CD4-positive, alpha-beta T cell treated with Interleukin-21 for 1 hour (primary cell): ENCODE results near the gene CHSY3.

ENCODE experiments used
- DNase-seq: peaks from one replicate; pipeline ENCODE4 v3.0.0-alpha.2; 2020

Gene CHSY3

DNA sequence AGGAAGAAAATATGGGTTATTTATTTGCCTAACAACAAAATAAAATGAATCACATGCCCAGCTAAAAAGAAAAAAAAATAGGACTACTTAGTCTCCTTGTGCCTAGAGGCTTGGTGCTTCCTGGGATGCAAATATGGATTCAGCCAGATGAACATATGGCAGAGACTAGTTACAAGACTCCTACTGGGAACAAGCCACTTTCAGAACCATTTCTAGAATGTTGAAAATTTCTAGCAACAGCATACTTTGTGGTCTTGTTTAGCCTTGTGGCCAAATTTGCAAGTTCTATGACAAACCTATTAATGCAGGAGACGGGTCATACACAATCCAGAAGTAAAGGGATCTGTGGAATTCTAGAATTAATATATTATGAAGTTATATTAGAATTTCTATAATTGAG is 198.7 kb downstream of the CHSY3 start:
- DNase-seq = no peak

DNA sequence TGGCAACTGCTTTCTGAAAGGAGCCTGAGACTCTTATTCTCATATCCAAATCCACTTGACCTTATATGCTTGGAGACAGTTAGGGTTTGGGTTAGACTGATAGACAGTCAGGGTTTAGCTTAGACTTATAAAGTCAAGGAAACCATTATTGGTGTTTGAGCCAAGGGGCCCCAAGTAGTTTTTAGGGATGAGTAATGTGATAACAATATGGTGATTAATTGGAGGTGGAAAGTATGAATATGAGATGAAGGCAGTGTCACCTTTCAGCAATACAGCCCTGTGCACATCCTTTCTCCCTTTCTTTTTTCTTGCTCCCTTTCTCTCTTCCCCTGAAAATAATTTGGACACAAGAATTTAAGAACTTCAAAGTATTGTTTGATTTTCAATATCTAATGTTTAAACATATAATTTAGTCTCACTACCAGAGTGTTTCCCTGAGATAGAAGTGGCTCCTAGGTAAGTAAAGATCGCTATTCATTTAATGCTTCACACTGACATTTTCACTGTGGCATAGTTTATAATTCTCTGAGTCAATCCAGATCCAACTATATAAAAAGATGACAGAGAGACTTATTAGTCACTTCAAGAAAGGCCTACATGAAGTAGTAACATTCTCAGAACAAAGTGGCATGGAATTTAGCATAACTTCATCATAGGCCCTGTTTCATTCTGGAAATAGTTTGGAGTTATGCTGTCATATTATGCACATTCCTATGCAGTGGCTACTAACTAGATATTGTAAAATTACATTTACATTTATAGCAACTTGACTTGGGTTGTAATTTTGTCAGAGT is 200.8 kb downstream of the CHSY3 start:
- no peak for DNase-seq

DNA sequence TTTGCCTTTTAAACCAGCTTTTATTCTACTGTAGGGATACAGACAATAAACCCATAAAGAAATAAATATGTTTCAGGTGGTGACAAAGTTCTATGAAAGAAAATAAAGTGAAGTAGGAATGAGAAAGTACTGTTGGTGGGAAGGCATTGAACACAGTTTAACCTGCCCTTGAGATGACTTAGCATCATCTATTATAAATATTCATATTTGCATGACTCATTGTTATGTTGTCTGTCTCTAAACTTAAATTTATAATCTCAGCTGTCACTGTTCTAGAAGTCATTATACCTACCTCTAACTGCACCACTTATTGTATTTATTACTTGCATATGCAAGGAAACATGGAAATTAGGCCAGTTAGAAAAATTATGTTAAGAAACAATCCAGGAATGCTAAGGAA is 202.2 kb downstream of the CHSY3 start:
- DNase-seq = no peak

DNA sequence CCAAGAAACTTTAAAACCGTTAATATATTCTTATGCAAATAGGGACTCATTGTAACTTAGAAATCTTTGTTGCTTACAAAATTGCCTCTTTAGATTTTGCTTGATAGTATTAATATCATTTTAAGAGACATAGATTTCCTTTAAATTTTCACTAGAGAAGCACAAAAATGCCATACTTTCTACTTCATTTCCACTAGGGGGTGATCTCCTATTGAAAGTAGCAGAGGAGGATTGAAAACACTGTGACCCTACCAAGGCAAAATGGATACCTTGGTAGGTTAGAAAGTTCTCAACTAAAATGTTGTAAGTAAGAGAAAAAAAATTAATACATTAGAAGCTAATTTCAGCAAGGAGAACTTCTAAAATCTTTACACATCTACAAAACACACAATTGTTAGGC is 204.9 kb downstream of the CHSY3 start:
- DNase-seq = peak; percentile 10

DNA sequence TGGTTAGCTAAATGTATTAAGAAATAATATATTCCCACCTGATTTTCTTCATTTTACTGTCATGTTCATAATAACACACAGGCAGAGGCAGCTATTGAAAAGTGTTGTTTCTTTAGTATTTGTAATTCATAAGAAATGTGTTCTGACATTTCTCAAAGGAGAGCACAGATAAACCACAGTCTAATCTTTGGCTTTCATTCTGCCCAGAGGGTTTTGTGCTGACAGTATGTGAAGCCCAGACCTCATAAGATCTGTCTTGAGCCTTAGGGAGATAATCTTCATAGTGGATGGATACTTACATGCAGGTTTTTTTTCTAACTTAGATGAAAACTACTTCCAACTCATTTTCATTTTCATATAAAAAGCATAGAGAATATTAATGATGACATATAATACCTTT is 206.1 kb downstream of the CHSY3 start:
- no peak for DNase-seq

DNA sequence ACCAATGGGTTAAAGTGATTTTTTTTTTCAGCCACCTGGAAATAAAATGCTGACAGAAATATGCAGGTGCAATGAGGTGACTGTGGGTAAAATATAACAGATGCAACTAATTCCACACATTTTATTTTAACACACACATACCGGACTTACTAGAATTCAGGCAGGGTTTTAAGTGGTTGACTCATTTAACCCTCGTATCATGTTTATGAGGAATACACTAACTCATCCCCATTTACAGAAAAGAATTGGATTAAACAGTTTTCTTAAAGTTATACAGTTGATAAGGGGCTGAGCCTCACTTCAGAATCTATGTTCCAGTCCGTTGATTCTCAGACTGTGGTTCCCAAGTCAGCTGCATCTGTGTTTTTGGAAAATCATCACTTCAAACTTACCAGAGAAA is 207.5 kb downstream of the CHSY3 start:
- no peak for DNase-seq

DNA sequence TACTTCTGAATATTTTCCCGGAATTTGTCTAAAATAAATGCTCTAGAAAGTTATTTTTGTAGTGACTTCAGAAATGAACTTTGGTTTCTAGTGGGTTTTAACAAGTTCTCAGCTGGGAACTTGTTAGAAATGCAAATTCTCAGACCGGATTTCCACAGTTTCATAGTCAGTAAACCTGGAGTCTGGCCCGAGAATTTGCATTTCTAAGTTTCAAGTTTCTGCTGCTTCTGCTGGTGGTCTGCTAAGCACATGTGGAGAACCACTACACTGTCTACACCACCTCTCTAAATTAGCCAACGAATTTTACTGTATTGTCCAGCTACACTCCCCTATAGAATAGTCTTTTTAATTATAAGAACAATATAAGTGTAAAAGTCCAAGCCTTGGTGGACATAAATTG is 208.0 kb downstream of the CHSY3 start:
- no peak for DNase-seq

DNA sequence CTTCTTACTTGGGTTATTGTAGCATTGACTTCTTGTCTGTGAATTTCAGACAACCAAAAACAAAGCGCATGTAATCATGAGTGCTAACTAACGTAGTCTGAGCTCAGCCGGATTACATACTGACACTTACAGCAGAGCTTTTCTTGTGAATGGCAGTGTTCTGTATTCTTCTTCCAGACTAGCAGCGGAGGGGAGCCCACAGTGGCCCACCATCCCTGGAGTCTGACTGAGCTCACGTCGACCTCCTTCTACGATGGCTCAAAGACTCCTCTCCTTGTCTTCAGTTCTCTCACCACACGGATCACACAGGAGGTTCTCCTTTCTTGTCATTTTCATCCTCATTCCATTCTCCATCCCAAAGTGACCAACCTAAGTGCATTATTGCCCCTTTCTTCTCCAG is 211.4 kb downstream of the CHSY3 start:
- no peak for DNase-seq

DNA sequence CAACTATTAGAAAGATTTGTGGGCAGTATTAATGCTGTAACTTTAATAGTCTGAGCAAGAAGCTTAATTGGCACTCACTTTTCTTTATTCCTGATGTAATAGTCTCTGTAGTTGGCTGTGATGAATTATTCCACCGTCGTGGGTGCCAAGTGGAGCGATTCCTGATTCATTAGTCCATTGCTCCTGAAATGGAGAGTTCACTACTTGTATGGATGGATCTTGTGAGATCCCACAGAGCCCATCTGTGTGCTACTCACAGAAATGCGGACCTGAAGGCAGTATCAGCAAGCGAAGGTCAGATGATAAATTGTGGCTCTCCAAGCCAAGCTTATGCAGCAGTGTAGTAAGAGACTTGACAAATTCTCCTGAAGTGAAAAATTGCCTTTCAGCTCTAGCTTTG is 212.2 kb downstream of the CHSY3 start:
- no peak for DNase-seq

DNA sequence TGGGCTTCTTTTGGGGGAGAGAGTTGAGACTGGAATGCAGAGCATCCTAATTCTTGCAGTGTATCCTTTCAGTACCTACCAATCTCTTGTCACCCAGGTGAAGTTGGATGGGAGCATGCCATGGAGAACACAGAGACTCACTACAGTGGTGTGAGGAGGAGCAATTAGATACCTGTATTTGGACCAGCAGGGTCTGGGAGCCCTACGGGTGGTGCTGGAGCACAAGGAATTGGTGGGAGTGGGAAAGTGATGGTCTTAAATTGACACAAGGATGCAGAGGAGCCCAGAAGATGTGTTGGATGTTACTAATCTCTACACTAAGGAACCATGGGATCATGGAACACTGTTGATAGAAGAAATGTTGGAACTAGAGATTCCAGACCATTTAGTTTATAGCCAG is 212.7 kb downstream of the CHSY3 start:
- no peak for DNase-seq

DNA sequence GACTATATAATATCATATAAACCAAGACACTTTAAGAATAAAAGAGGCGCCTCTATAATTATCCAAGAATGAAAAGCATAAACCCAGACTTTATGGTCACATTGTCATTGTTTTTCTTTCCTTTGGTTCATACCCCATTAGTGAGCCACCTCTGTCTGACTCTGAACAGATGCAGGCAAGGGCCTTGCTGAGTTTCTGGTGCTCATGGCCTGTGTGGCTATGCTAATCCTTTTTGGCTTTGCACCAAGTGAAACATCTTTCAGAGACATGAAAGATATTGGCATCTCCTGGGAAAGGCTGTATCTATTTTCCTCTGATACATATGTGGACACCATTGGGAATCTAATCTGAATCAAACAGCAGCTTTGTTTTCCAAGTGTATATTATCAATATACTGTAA is 222.5 kb downstream of the CHSY3 start:
- DNase-seq = no peak

DNA sequence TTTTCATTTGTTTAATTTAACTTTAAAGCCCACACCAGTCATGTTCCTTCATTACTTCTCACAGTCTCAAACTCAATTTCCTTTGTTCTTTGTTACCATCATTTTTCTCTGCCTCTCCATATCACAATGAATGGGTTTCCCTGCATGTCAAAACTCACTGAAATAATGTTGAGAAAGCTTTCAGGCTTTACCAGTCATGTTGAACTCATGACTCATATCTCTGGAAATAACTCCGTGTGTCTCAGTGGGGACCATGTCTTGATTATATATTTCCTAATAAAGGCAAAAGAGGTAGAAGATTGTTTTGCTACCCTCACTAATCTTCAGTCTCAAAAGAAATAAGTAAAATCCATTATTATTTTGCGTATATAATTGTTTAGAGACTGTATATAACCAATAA is 231.2 kb downstream of the CHSY3 start:
- no peak for DNase-seq

DNA sequence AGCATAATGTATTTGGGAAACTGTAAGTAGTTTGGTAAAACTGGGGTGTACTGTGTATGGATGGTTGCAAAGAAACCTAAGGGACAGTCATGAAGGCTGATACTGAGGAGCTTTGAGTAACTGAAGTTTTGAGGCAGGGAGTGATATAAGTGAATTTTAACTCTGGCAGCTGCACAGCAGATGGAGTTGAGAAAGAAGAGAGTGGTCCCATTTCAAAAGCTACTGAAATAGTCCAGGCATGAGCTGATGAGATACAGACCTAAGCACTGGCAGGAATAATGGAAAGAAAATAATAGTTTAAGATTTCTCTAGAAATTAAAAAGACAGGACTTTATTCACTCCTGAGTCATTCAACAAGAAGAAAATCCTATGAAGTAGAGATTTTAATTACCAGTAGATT is 232.0 kb downstream of the CHSY3 start:
- no peak for DNase-seq

DNA sequence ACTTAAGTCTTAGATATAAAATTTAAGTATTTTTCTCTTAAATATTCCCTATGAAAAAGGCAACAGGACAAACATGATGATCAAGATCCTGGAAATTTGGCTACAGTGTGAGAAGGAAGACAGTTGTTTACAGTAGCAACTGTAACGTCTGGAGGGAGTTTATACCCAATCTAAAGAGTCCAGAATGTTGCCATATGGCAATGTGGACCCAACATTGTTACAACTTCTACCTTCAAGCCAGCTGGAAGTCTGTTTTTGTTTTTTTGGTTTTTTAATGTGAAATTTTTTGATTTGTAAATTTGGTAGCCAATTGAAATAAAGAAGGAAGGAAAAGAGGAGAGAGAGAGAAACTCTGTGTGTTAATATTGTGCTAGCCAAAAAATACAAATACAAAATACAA is 233.4 kb downstream of the CHSY3 start:
- no peak for DNase-seq

DNA sequence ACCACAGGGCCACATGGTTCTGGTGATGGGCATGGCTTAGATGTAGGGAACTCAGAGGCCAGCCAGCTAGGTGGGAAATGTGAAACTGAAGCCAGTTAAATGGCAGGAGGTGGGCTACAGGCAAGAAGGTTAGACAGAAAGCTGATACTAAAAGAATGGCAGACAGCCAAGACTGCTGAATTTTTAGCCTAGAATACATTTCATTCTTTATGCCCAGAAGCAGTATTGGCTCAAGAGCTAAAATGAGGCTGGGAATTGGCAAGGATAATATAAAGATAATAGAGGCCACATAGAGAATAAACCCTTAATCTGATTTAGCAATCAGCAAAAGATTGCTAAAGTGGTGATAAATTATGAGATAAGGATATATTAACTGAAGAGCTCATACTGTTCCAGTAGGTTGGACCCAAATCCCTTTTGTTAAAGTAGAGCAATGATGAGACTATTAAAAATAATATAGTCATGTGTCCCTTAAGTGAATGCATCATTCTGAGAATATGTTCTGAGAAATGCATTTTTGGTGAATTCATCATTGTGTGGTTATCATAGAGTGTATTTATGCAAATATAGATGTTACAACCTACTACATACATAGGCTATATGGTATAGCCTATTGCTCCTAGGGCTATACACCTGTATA is 234.3 kb downstream of the CHSY3 start:
- no peak for DNase-seq

DNA sequence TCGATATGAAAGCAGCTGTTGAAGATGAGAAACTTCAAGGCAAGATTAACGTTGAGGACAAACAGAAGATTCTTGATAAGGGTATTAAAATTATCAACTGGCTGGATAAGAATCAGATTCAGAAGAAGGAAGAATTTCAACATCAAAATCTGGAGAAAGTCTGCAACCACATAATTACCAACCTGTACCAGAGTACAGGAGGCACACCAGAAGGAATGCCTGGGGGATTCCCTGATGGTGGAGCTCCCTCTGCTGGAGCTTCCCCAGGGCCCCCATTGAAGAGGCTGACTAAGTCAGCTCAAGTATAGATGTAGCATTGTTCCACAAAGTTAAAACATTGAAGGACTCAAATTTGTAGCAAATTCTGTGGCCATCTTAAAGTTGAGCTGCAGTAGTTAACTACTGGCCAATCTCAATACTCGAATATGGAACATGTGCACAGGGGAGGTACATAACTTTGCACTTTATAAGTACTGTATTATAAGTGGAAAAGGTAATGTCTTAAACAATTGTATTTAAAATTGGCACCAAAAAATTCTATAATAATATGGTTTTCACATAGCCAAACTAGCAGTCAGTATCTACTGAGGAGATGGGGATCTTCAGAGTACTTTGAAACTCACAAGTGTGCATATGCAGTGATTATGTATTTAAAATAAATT is 237.5 kb downstream of the CHSY3 start:
- DNase-seq = no peak

DNA sequence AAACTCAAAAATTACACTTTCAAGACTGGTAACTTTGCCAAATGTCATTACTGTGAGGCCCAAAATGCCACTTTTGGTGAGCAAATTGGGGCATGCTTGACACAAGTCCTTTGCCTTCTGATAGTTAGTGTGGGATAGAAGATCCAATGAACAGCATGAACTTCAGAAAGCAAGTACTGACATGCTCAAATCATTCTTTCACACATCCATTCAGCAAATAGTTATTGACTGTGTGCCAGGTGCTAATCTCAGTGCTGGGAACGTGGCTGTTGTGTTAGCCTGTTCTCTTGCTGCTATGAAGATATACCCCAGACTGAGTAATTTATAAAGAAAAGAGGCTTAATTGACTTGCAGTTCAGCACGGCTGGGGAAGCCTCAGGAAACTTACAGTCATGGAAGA is 247.0 kb downstream of the CHSY3 start:
- no peak for DNase-seq

DNA sequence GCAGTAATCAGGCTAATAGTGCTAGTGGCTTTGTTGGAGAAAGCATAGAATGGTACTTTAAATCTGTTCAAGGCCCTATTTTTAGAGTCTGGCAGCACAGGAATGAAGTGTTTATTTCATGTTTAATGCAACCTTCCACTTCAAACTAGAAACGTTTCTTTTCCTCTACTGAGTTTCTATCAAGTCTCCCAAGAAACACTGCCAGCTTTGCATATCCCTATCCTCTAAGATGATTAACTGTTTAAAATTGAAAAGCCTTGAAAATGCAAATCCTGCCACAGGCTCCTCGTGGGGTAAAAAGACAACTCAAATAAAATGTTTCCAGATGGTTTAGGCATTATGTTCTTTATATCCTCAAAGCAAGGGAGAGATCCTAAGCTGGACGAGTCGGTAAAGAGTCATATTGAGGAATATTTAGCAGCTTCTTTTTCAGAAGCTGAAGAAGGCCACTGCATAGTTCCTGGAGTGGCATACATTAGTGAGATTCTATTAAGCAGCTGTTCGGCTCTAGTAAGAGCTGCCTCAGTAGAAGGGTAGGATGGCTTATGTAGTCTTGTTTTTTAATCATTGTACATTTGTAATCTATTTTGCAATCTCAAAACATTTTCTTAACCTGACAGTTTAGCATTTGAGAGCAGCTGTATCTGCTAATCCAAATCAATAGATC is 251.2 kb downstream of the CHSY3 start:
- no peak for DNase-seq

DNA sequence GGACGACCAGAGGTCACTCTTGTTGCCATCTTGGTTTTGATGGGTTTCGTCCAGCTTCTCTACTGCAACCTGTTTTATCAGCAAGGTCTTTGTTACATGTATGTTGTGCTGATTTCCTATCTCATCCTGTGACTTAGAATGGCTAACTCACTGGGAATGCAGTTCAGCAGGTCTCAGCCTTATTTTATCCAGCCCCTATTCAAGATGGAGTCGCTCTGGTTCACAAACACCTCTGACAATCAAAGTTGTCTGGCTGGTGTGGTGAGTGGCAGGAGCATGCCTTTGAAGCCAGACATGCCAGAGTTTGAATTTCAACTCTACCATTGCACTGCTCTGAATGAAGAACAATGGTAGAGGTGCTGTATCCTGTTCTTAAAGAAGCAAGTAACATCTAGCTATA is 253.8 kb downstream of the CHSY3 start:
- DNase-seq = no peak

DNA sequence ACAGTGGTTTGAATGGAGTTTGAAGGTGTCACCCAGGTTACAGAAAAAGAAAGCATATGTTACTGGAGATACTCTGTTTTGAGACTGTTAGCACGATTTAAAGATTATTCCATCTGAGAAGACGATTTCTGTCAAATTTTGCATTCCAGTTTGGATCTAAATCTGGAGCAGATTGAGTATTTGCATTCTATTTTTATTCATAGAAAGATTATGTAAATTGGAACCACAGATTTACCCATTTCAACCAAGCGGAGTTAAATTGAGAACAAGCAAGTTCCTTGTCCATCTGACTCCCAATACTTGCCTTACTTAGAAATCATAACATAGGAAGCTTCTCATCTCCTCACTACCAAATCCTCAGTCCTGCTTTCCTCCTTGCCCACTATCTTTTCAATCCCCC is 255.7 kb downstream of the CHSY3 start:
- no peak for DNase-seq

DNA sequence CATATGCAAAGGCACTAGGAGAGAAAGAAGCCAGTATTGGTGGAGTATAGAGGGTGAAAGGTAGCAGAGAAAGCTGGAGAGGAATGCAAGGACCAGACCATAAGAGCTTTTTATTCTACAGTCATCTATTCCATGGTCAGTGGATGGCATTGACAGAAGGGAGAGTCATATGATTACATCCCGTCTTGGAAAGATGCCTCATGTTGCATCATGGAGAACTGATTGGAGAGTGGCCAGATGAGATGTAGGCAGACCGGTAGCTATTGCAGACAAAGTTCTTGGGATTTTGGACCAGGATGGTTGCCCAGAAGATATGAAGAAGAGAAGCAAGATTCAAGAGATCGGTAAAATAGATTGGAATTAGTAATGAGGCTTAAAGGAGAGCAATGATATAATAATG is 260.7 kb downstream of the CHSY3 start:
- no peak for DNase-seq

DNA sequence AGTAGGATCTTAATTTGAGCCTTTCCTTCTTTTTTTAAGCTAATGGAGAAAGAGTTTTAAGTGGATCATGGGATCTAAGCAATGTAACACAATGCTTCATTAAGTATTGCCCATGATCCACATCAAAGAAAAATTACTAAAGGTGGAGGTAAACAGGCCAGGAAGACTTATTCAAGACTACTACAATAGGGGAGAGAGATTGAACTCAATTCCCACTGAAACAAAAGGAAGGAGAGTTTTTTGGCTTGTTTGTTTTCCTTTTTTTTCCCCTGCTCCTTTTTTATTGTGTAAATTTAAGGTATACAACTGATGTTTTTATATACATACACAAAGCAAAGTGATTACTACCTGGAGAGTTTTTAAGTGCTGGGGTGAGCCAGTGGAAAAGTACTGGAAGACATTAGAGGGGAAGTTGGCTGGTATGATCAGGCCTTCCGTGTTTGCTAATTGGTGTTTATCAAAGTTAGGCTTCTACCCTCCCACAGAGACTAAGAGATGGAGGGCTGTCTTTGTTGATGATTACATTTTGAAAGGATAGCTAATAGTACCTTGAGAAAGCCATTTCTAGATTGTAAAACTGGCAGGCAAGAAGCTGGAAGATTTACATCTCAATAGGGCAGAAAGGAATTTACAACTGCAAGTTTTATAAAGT is 262.7 kb downstream of the CHSY3 start:
- no peak for DNase-seq

DNA sequence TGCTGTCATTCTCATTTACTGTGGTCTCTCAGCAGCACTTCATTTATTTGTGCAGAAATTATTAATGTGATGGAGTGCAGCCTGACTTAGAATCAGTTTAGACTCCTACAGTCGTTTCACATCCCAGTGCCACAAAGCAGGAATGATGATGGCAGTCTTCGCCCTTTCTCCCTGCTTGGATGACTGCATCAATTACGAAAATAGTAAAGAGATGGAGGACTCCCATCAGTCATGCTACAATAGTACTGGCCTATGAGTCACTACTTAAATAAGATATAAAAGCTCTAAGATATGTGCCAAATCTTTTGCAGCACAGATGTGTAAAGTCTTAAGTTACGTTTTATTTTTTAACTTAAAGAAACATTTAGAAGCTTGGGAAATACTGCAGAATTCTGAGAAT is 263.9 kb downstream of the CHSY3 start:
- no peak for DNase-seq
